PC-3 (cell line): ENCODE data around the gene ETV5. TPM values are rescaled to one million over a fixed set of nuclear protein-coding genes. Genes with fewer than 3 reads are reported as not detected.

ENCODE experiments used
- ATAC-seq: fragments of 200-7000 bp; cut with Tn5 transposase; 2 replicates; pipeline ENCODE4 v1.9.1; 2020; ENCODE audit warnings: mild to moderate bottlenecking, moderate library complexity
- BruUV-seq: library from RNA; stranded (reverse); fragments of 400-500 nt; replicated peaks from 2 replicates; lab custom pipeline; 2021; lab: Mats Ljungman, UMichigan
- CTCF ChIA-PET: fragments of 300-600 bp; sonication (Branson Sonifier 250); formaldehyde crosslinking; loops from one replicate; lab custom pipeline; 2022; ENCODE audit warnings: antibody characterized with exemption; lab: Charles Lee
- POLR2A ChIA-PET: fragments of 300-600 bp; sonication (Branson Sonifier 250); formaldehyde crosslinking; loops from one replicate; lab custom pipeline; 2022; ENCODE audit warnings: antibody characterized with exemption; ENCODE audit not compliant: unreplicated experiment; lab: Charles Lee
- DNase-seq: peaks from one replicate; pipeline ENCODE4 v3.0.0-alpha.2; 2015
- H2AFZ ChIP-seq: fragments of 300-600 bp; sonication (generic); 2 replicates; pipeline ENCODE4 v1.6.0; 2016; ENCODE audit warnings: antibody characterized with exemption, low read length
- H3F3A ChIP-seq: fragments of 300-600 bp; sonication (generic); one replicate; pipeline ENCODE4 v1.6.0; 2017; ENCODE audit warnings: antibody characterized with exemption, low read length, control low read depth, mild to moderate bottlenecking; ENCODE audit not compliant: unreplicated experiment
- H3K27ac ChIP-seq: fragments of 300-600 bp; sonication (generic); 2 replicates; pipeline ENCODE4 v1.5.1; 2016; ENCODE audit warnings: mild to moderate bottlenecking, low read length
- H3K27me3 ChIP-seq: fragments of 300-600 bp; sonication (generic); 2 replicates; pipeline ENCODE4 v1.6.1; 2016; ENCODE audit warnings: low read length, mixed read lengths
- H3K36me3 ChIP-seq: fragments of 300-600 bp; sonication (generic); 2 replicates; pipeline ENCODE4 v1.6.1; 2016; ENCODE audit warnings: low read depth, mixed run types, low read length, mixed read lengths
- H3K4me1 ChIP-seq: fragments of 300-600 bp; sonication (generic); 2 replicates; pipeline ENCODE4 v1.5.1; 2016; ENCODE audit warnings: low read length; ENCODE audit not compliant: insufficient read depth
- H3K4me2 ChIP-seq: fragments of 300-600 bp; sonication (generic); 2 replicates; pipeline ENCODE4 v1.6.0; 2016; ENCODE audit warnings: low read length
- H3K4me3 ChIP-seq: fragments of 300-600 bp; sonication (generic); 2 replicates; pipeline ENCODE4 v1.5.1; 2016; ENCODE audit warnings: mild to moderate bottlenecking, low read length, mixed read lengths
- H3K79me2 ChIP-seq: fragments of 300-600 bp; sonication (generic); 2 replicates; pipeline ENCODE4 v1.6.1; 2017; ENCODE audit warnings: low read length, mixed read lengths
- H3K9ac ChIP-seq: fragments of 300-600 bp; sonication (generic); 2 replicates; pipeline ENCODE4 v1.6.0; 2016; ENCODE audit warnings: mild to moderate bottlenecking, low read length
- H3K9me2 ChIP-seq: fragments of 300-600 bp; sonication (generic); replicated peaks from 2 replicates; pipeline ENCODE4 v1.6.1; 2016; ENCODE audit warnings: mixed run types, low read length, mixed read lengths
- H3K9me3 ChIP-seq: fragments of 300-600 bp; sonication (generic); 2 replicates; pipeline ENCODE4 v1.6.1; 2016; ENCODE audit warnings: low read length, mixed read lengths
- H4K20me1 ChIP-seq: fragments of 300-600 bp; sonication (generic); 2 replicates; pipeline ENCODE4 v1.6.1; 2016; ENCODE audit warnings: low read length, mixed read lengths
- EZH2 ChIP-seq: fragments of 300-600 bp; sonication (generic); IDR thresholded peaks from one replicate; pipeline ENCODE4 v1.6.1; 2017; ENCODE audit warnings: antibody characterized with exemption, mild to moderate bottlenecking, low read length; ENCODE audit not compliant: unreplicated experiment
- EZH2phosphoT487 ChIP-seq: fragments of 300-600 bp; sonication (generic); IDR thresholded peaks from 2 replicates; pipeline ENCODE4 v1.6.1; 2018; ENCODE audit warnings: mild to moderate bottlenecking, antibody characterized with exemption, low read length, borderline replicate concordance
- intact Hi-C: fragments of 100-400 bp; cut with micrococcal nuclease; formaldehyde crosslinking; loops from 2 replicates; pipeline ENCODE4 v1.9.0; 2023
- total RNA-seq: library from RNA; depleted of rRNA; stranded (reverse); fragments of >200 nt; gene quantifications from 2 replicates; pipeline ENCODE4 v1.2.3, GENCODE V29; 2014; rRNA removed
- TF ChIP-seq, protein P1 (sequence below): fragments of 300-600 bp; sonication (generic); conservative IDR thresholded peaks from 2 replicates; pipeline ENCODE4 v1.5.1; 2017; ENCODE audit warnings: antibody characterized with exemption, low read depth, mild to moderate bottlenecking, low read length

Gene ETV5
- total RNA-seq, 1 experiment from 2014 or later = 60.6 TPM

DNA sequence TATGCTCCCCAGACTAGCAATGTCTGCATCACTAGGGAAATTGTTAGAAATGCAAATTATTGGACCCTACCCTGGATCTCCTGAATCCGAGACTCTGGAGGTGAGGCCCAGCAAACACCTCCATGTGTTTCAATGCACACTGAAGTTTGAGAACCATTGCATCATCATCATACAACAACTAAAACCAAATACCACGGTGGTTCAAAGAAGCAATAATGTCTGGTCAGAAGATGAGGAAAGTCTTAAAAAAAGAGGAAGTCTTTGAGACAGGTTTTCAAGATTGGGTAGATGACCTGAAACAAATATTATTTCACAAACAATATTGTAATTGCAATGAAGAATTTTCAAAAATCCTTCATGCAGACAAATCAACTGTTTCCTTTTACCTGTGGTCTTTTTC is 110.8 kb downstream of the ETV5 start:
- POLR2A ChIA-PET = no interaction called here
- no peak for ATAC-seq
- no peaks in the 10 kb centered on the region for H3K36me3 ChIP-seq
- no peak overlapping the region for H3K27ac ChIP-seq
- H2AFZ ChIP-seq = no peak overlapping the region
- no peaks in the 10 kb centered on the region for H3K9me3 ChIP-seq
- no TSS peak for BruUV-seq
- H3F3A ChIP-seq = no peaks in the 10 kb centered on the region
- CTCF ChIA-PET = no interaction called here
- H3K79me2 ChIP-seq = no peaks in the 10 kb centered on the region
- no peaks in the 10 kb centered on the region for H4K20me1 ChIP-seq
- TF ChIP-seq, protein P1, sequence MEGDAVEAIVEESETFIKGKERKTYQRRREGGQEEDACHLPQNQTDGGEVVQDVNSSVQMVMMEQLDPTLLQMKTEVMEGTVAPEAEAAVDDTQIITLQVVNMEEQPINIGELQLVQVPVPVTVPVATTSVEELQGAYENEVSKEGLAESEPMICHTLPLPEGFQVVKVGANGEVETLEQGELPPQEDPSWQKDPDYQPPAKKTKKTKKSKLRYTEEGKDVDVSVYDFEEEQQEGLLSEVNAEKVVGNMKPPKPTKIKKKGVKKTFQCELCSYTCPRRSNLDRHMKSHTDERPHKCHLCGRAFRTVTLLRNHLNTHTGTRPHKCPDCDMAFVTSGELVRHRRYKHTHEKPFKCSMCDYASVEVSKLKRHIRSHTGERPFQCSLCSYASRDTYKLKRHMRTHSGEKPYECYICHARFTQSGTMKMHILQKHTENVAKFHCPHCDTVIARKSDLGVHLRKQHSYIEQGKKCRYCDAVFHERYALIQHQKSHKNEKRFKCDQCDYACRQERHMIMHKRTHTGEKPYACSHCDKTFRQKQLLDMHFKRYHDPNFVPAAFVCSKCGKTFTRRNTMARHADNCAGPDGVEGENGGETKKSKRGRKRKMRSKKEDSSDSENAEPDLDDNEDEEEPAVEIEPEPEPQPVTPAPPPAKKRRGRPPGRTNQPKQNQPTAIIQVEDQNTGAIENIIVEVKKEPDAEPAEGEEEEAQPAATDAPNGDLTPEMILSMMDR = no peak
- TF ChIP-seq EZH2 (no peak), EZH2phosphoT487 (no peak)
- no peak overlapping the region for H3K4me3 ChIP-seq
- intact Hi-C loops = no loop called here
- no peak for DNase-seq
- no peaks in the 10 kb centered on the region for H3K9me2 ChIP-seq
- H3K4me2 ChIP-seq = no peak overlapping the region
- H3K4me1 ChIP-seq = no peaks in the 10 kb centered on the region
- H3K27me3 ChIP-seq = peaks cover 14% of the 10 kb centered on the region
- no peak overlapping the region for H3K9ac ChIP-seq

DNA sequence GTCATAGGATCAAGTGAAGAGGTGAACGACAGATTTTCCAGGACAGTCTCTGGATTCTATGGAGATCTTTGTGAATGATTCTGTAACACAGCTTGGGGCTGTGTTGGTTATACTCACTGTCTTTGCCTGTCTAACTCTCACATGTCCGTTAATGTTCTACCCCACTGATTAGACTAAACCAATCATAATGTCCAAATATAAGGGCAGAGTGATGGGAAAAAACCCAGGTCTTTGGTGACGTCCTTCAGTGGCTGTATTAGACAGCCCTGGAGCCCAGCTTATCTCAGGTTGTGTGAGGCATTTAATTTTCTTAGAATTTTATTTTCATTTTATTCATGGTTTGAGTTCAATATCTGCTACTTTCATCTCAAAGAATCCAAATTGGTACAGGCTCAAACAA is 111.8 kb downstream of the ETV5 start:
- TF ChIP-seq EZH2phosphoT487 (no peak), EZH2 (no peak)
- no peak for DNase-seq
- intact Hi-C loops = no loop called here
- no peaks in the 10 kb centered on the region for H4K20me1 ChIP-seq
- no peak overlapping the region for H3K9ac ChIP-seq
- H3K27ac ChIP-seq = no peak overlapping the region
- H3K79me2 ChIP-seq = no peaks in the 10 kb centered on the region
- no peaks in the 10 kb centered on the region for H3K4me1 ChIP-seq
- no peaks in the 10 kb centered on the region for H3K36me3 ChIP-seq
- CTCF ChIA-PET = no interaction called here
- H3K4me3 ChIP-seq = no peak overlapping the region
- no peaks in the 10 kb centered on the region for H3K9me3 ChIP-seq
- no peaks in the 10 kb centered on the region for H3K9me2 ChIP-seq
- POLR2A ChIA-PET = no interaction called here
- BruUV-seq = no TSS peak
- ATAC-seq = no peak
- H3F3A ChIP-seq = no peaks in the 10 kb centered on the region
- H3K4me2 ChIP-seq = no peak overlapping the region
- H3K27me3 ChIP-seq = peaks cover 14% of the 10 kb centered on the region
- H2AFZ ChIP-seq = no peak overlapping the region

Other genes starting within 250 kb of the ETV5 start
- 279 and 287 TPM in 2 replicates for gene TRA2B, start 171.1 kb downstream of the ETV5 start, total RNA-seq